GM18499 (cell line): Measurements from ENCODE around the gene FAM72D.
"Not testable (repeated sequence)": the region's sequence is repeated elsewhere in the genome, so short reads cannot be mapped to it uniquely, and the experiment has no call there.

ENCODE experiments used
- ATAC-seq: cut with Tn5 transposase; IDR thresholded peaks from one replicate; pipeline ENCODE4 v1.9.1; 2021; ENCODE audit warnings: moderate number of reproducible peaks; ENCODE audit not compliant: insufficient read depth, unreplicated experiment

FAM72D gene

GRCh38 chr1:145144264-145144913 is 48.6 kb downstream of the FAM72D start:
- ATAC-seq = not testable (repeated sequence)

- ATAC-seq = not testable (repeated sequence)
Measured at GRCh38 chr1:145146308-145146707, 50.5 kb downstream of the FAM72D start.

- ATAC-seq = not testable (repeated sequence)
Measured at GRCh38 chr1:145147172-145147571, 51.4 kb downstream of the FAM72D start.

- ATAC-seq = not testable (repeated sequence)
Measured at GRCh38 chr1:145155421-145155820, 59.6 kb downstream of the FAM72D start.

- ATAC-seq = not testable (repeated sequence)
Measured at GRCh38 chr1:145155873-145156272, 60.1 kb downstream of the FAM72D start.

GRCh38 chr1:145156891-145157610 is 61.3 kb downstream of the FAM72D start:
- ATAC-seq = not testable (repeated sequence)

GRCh38 chr1:145157715-145158114 is 61.9 kb downstream of the FAM72D start:
- ATAC-seq = not testable (repeated sequence)

GRCh38 chr1:145161046-145161752 is 65.4 kb downstream of the FAM72D start:
- ATAC-seq = not testable (repeated sequence)
